Ishikawa (cell line): ENCODE results near the gene MAB21L4.

ENCODE experiments used
- CEBPB ChIP-seq: IDR thresholded peaks from 2 replicates; pipeline ENCODE4 v1.6.1; 2012
- CREB1 ChIP-seq: IDR thresholded peaks from 2 replicates; pipeline ENCODE4 v1.6.1; 2012; ENCODE audit warnings: low read depth
- EP300 ChIP-seq: IDR thresholded peaks from 2 replicates; pipeline ENCODE4 v1.6.1; 2012; ENCODE audit warnings: borderline replicate concordance
- FOXM1 ChIP-seq: IDR thresholded peaks from 2 replicates; pipeline ENCODE4 v1.6.1; 2012; ENCODE audit warnings: low read depth, borderline replicate concordance
- MAX ChIP-seq: IDR thresholded peaks from 2 replicates; pipeline ENCODE4 v1.6.1; 2012
- REST ChIP-seq: IDR thresholded peaks from 2 replicates; pipeline ENCODE4 v1.6.1; 2012; ENCODE audit warnings: low read depth, mild to moderate bottlenecking
- TAF1 ChIP-seq: IDR thresholded peaks from 2 replicates; pipeline ENCODE4 v1.6.1; 2012; ENCODE audit warnings: low read depth, mild to moderate bottlenecking
- TEAD4 ChIP-seq: IDR thresholded peaks from 2 replicates; pipeline ENCODE4 v1.6.1; 2012
- YY1 ChIP-seq: IDR thresholded peaks from 2 replicates; pipeline ENCODE4 v1.6.1; 2012; ENCODE audit warnings: low read depth
- ZBTB7A ChIP-seq: IDR thresholded peaks from 2 replicates; pipeline ENCODE4 v1.6.1; 2012; ENCODE audit warnings: low read depth

GRCh38 chr2:240850756-240851077 is 45.2 kb downstream of the MAB21L4 start:
- TF ChIP-seq TAF1 (no peak), CEBPB (no peak), FOXM1 (no peak), YY1 (no peak), CREB1 (no peak), EP300 (no peak), MAX (no peak), ZBTB7A (no peak), REST (no peak), TEAD4 (no peak)
